Omental fat pad (tissue), 4 donors: Measurements from ENCODE around the gene PRKAG2. TPM values are rescaled to one million over a fixed set of nuclear protein-coding genes. Genes with fewer than 3 reads are reported as not detected.

Experiments used
- ATAC-seq: fragments of 150-250 bp; one replicate; pipeline ENCODE4 v1.9.1; 2016; ENCODE audit warnings: mild to moderate bottlenecking, moderate library complexity; ENCODE audit not compliant: low FRiP score
- DNase-seq: peaks from one replicate; pipeline ENCODE4 v3.0.0-alpha.2; 2019; ENCODE audit warnings: low spot score
- total RNA-seq, 4 donors: library from RNA; depleted of rRNA; stranded (reverse); fragments of >200 nt; gene quantifications; one replicate each; pipeline ENCODE4 v1.1.0, GENCODE V29; 2016
- TF ChIP-seq, protein P1 (sequence below), 3 donors: fragments of 450-650 bp; IDR thresholded peaks; one replicate each; pipeline ENCODE4 v1.5.1; 2016 to 2017; ENCODE audit warnings: antibody characterized with exemption in 3 of 3, mild to moderate bottlenecking in 3 of 3, moderate library complexity in 2 of 3

Gene PRKAG2
- total RNA-seq, 4 donors from 2014 or later, result 31.6 to 49.5 (median 36.9) TPM

DNA sequence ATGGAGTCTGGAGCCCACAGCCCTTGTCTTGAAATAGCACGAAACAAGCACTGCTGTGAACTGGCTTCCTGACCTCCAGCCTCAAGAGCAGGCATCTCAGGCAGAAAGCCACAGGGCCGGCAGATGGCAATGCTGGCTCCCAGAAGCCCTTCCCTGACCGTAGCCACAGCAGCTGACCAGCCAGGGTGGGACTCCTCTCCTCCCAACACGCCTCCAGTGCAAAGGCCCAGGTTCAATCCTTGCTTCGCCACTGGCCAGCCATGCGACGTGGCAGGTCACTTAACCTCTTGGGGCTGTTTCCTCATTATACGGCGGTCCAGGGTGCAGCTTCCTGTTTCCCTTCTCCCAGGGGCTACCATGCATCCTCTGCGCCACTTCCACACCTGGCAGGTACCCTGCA is 12.8 kb downstream of the PRKAG2 start:
- DNase-seq (no peak), ATAC-seq (no peak)
- TF ChIP-seq, protein P1, sequence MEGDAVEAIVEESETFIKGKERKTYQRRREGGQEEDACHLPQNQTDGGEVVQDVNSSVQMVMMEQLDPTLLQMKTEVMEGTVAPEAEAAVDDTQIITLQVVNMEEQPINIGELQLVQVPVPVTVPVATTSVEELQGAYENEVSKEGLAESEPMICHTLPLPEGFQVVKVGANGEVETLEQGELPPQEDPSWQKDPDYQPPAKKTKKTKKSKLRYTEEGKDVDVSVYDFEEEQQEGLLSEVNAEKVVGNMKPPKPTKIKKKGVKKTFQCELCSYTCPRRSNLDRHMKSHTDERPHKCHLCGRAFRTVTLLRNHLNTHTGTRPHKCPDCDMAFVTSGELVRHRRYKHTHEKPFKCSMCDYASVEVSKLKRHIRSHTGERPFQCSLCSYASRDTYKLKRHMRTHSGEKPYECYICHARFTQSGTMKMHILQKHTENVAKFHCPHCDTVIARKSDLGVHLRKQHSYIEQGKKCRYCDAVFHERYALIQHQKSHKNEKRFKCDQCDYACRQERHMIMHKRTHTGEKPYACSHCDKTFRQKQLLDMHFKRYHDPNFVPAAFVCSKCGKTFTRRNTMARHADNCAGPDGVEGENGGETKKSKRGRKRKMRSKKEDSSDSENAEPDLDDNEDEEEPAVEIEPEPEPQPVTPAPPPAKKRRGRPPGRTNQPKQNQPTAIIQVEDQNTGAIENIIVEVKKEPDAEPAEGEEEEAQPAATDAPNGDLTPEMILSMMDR (IDR thresholded peaks at IDR 0.05), result no peak

DNA sequence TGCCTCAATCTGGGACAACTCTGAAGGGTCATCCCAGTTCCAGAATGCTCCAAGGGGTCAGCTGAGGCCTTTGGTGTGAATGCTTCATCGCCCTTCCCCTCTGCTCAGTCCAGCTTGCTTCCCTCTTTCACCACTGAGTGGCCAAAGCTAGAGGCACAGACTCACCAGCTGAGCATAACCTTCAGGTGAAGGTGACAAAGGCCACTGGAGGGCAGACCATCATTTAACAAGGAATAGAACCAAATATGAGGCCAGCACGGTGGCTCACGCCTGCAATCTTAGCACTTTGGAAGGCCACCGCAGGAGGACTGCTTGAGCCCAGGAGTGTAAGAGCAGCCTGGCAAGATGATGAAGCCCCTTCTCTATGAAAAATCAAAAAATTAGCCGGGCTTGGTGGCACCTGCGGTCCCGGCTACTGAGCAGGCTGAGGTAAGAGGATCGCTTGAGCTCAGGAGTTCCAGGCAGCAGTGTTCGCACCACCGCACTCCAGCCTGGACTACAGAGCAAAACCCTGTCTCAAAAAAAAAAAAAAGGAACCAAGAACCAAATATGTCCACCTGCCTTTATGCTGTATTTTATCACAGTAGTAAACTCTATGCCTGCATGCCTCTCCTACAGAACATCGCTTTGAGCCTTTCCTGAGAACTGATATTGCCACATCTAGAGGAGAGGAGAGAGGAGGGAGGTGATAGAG is 13.4 kb downstream of the PRKAG2 start:
- DNase-seq (no peak), ATAC-seq (no peak)
- TF ChIP-seq, protein P1 (IDR thresholded peaks at IDR 0.05), result no peak

DNA sequence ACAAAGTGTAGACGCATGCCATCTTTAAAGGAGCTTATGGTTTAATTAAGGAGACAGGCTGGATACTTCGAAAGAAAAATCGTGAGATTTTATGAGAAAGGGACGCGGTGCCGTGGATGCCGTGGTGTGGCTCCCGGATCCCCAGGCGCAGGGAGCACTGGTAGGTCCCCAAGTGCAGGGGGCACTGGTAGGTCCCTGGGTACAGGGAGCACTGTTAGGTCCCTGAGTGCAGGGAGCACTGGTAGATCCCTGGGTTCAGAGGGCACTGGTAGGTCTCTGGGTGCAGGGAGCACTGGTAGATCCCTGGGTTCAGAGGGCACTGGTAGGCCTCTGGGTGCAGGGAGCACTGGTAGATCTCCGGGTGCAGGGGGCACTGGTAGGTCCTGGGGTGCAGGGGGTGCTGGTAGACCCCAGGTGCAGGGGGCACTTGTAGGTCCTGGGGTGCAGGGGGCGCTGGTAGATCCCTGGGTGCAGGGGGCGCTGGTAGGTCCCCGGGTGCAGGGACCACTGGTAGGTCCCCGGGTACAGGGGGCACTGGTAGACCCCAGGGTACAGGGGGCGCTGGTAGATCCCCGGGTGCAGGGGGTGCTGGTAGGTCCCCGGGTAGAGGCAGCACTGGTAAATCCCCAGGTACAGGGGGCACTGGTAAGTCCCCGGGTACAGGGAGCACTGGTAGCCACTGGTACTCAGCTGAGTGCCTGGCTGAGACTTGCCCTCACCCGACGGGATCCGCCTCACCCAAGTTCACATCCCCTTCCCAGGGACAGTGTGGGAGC is 14.1 kb downstream of the PRKAG2 start:
- no peak for DNase-seq
- no peak for ATAC-seq
- TF ChIP-seq, protein P1 (IDR thresholded peaks at IDR 0.05), result no peak

GRCh38 chr7:151861881-151862280 is 15.0 kb downstream of the PRKAG2 start:
- no peak for ATAC-seq
- DNase-seq, result no peak
- TF ChIP-seq, protein P1 (IDR thresholded peaks at IDR 0.05), result no peak

- no peak for DNase-seq
- TF ChIP-seq, protein P1 (IDR thresholded peaks at IDR 0.05), result no peak
- no peak for ATAC-seq
These were observed 16.1 kb downstream of the PRKAG2 start for GRCh38 chr7:151860771-151861170.

- DNase-seq (no peak), ATAC-seq (no peak)
- TF ChIP-seq, protein P1 (IDR thresholded peaks at IDR 0.05), result no peak
These were observed 16.8 kb downstream of the PRKAG2 start for GRCh38 chr7:151859948-151860685.
